HG03342 (cell line): ENCODE results near the gene ACADVL.
A peak's percentile ranks its signal among the peaks of the same experiment; 100 is the strongest.
"Not testable (repeated sequence)": the region's sequence is repeated elsewhere in the genome, so short reads cannot be mapped to it uniquely, and the experiment has no call there.

ENCODE experiments used
- ATAC-seq: cut with Tn5 transposase; IDR thresholded peaks from one replicate; pipeline ENCODE4 v1.9.1; 2021; ENCODE audit warnings: mild to moderate bottlenecking, moderate library complexity; ENCODE audit not compliant: unreplicated experiment

Gene ACADVL

GRCh38 chr17:7219812-7220592 lies at the start of gene ACADVL, which contains the start of gene DLG4:
ACADVL (plus strand) TSS chr17:7219938; CDS start chr17:7219985, 47 bp downstream.
DLG4 (minus strand) TSS chr17:7219836.
- ATAC-seq: peak; percentile 52

- not testable (repeated sequence) for ATAC-seq
These were observed 47.1 kb upstream of the ACADVL start for GRCh38 chr17:7172522-7173191.

- no peak for ATAC-seq
These were observed 45.8 kb upstream of the ACADVL start for GRCh38 chr17:7173687-7174602.

DNA sequence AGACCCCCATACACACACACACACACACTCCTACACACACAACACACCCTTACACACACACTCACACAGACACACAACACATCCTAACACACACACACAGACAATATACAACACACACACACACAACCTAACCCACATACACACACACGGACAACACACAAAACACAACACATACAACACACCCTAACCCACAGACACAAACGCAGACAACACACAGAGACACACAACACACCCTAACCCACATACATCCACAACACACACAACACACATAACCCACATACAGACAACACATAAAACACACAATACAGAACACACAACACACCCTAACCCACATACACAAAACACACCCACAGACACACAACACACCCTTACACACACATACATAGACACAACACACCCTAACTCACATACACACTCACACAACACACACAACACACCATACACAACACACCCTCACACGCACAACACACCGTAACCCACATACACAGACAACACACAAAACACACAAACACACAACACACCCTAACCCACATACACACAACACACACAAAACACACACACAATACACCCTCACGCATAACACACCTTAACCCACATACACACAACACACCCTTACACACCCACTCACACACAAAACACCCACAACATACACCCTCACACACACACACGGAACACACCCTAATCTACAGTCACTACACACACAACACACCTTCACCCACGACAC lies 45.0 kb upstream of the ACADVL start:
- ATAC-seq: no peak

DNA sequence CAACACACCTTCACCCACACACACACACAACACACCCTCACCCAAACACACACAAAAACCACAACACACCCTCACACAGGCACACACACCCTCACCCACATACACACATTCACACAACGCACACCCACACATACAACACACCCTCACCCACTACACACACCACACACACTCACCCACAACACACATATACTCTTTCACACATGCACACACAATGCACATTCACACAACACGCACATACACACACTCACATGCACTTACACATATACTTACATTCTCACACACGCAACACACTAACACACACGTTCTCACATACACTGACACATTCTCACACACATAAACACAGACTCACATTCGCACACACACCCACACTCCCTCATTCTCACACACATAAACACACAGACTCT lies 44.4 kb upstream of the ACADVL start:
- ATAC-seq: no peak

DNA sequence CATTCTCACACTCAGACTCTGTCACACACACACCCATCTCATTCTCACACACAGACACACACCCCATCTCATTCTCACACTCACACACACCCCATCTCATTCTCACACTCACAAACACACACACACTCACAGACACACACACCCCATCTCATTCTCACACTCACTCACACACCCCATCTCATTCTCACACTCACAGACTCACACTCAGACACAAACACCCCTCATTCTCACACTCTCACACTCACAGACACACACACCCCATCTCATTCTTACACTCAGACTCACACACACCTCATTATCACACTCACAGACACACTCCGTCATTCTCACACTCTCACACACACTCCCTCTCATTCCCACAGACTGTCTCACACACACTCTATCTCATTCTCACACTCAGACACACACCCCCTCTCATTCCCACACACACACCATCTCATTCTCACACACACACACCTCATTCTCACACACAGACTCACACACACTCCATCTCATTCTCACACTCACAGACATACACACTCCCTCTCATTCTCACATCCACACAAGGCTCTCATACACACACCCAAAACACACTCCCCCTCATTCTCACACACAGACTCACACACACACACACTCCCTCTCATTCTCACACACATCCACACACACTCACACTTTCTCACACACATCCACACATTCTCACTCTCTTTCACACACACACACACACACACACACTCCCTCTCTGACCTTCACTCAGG lies 43.5 kb upstream of the ACADVL start:
- no peak for ATAC-seq

DNA sequence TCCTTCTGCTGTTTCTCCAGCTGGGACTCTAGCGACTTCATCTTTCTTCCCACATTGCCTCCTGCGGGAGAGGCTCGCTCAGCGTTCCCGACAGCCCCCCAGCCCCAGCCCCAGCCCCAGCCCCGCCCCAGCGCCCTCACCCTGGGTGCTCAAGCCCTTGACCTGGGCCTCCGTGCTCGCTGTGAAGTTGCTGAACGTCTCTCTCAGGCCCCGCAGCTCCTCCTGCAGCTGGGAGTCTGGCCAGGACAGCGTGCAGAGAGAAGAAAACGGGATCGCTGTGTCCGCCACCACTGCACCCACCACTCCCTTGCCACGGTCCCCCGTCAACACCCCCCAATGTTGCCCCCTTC lies 42.9 kb upstream of the ACADVL start:
- no peak for ATAC-seq

DNA sequence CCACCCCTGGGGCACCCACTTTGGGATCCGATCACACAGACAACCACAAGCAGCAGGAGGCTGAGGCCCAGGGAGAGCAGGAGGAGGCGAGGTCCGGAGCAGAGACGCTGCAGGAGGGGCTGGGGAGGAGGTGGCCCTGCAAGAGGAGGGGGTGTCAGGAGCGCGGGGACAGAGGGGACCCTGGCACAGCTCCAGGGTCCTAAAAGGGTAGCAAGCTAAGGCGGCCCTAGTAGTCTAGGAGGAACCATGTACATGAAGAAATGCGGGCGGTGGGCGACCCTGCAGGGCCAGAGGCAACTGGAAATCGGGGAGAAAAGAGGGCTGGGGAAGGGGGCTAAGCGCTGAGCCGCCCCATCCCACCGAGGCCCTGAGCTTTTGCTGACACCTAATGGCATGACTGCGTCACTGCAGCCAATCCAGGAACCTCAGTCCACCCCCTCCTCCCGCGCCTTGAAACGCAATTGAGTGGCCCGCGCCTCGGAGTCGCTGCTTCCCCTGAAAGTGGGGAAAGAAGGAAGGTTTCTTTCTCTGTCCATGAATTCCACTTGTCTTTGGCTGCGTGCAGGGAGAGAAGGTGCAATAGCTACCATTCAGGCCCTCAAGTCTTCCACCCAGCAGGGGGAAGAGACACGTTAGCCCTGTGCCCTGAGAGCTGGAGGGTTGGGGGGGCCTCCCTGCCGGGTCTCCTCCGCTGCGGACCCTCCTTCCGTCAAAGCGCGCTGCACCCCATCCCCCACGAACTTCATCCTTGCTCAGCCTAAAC lies 42.4 kb upstream of the ACADVL start:
- peak; percentile 52 for ATAC-seq

GRCh38 chr17:7177954-7178477 lies 41.7 kb upstream of the ACADVL start:
- ATAC-seq: no peak

- no peak for ATAC-seq
These were observed 40.8 kb upstream of the ACADVL start for GRCh38 chr17:7178973-7179316.

DNA sequence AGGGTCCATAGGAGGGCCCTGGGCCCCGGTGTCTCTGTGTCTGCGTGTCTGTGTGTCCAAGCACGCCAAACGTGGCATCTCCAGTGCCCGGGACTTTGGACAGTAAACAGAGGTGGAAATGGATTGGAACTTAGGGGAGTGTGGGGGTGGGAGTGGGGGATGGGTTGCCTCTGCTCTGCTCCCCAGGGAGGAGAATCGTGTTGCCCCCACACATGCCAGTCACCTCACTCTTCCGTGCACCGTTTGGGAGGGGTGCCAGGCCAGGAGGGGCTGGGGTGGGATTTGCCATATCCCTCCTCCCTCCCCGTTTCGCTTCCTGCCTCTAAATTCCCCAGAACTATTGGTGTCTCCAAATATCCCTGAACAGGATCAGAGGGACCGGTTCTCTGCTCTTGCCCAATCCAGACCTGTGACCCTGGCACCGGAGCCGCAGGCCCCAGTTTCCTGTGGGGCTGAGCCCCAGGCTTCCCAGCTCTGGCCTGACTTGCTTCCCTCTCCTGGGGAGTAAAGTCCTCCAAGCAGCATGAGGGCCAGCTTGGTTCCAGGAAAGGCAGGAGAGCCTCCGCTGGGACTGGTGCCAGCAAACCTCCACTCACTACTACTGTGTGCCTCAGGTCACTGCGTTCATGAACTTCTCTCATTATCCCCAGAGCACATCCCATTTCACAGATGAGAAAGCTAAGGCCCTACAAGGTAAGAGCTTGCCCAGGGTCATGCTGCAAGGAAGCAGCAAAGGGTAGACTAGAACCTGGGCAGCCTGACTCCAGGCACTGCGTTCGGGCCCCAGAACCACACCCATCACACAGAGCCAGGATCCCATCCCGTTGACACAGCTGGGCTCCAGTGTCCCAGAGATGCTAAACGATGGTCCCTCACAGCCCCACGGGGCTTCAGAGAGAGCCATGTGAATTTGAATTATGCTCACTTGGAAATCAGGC lies 40.2 kb upstream of the ACADVL start, which contains the start of gene ASGR1:
Gene ASGR1, minus strand, starts transcription at position 54 of the 938 bp plus-strand sequence. CDS start 807 bp downstream, outside the sequence.
- no peak for ATAC-seq

DNA sequence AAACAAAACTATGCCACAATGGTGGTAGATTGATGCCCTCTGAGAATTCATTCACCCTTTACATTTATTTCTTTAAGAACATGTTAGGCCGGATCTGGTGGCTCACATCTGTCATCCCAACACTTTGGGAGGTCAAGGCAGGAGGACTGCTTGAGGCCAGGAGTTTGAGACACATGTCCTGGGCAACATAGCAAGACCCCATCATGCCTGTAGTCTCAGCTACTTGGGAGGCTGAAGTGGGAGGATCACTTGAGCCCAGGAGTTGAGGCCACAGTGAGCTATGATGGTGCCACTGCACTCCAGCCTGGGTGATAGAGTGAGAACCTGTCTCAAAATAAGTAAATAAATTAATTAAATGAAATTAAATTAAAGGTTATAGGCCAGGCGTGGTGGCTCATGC lies 37.6 kb upstream of the ACADVL start:
- ATAC-seq: not testable (repeated sequence)

- ATAC-seq: no peak
These were observed 36.2 kb upstream of the ACADVL start for GRCh38 chr17:7183433-7184090.

- ATAC-seq: no peak
These were observed 35.6 kb upstream of the ACADVL start for GRCh38 chr17:7184091-7184488.

DNA sequence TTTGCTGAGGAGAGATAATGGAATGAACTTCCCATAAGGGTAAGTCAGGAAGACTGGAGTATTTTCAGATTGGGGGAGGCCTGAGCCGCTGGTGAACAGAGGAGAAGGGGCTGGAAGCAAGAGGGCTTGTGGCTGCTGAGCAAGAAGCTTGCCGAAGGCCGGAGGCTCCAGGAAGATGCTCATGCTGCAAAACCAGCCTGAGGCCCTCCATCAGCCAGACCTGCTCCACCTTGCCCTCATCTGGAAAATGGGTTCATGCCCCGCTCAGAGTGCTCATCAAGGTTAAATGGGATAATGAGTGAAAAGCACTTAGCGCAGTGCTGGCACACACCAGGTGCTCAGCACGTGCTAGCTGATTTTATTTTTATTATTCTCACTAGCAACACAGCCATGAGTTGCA lies 35.1 kb upstream of the ACADVL start:
- ATAC-seq: no peak

DNA sequence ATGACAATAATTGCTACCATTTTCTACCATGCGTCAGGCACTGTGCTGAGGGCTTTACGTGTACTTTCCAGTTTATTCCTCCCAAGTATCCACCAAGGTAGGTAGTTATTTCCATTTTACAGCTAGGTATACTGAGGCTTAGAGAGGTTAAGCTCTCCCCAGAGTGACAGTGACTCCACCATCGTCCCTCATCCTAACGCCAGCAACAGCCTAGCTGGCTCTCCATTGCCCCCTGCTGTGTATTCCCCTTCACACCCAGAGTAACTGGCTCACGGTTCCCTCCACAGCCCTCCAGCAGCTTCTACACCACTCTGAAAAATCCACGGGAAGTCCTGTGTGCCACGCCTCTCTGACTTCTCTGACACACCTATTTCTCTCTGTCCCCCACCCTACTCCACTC lies 33.5 kb upstream of the ACADVL start:
- ATAC-seq: no peak

DNA sequence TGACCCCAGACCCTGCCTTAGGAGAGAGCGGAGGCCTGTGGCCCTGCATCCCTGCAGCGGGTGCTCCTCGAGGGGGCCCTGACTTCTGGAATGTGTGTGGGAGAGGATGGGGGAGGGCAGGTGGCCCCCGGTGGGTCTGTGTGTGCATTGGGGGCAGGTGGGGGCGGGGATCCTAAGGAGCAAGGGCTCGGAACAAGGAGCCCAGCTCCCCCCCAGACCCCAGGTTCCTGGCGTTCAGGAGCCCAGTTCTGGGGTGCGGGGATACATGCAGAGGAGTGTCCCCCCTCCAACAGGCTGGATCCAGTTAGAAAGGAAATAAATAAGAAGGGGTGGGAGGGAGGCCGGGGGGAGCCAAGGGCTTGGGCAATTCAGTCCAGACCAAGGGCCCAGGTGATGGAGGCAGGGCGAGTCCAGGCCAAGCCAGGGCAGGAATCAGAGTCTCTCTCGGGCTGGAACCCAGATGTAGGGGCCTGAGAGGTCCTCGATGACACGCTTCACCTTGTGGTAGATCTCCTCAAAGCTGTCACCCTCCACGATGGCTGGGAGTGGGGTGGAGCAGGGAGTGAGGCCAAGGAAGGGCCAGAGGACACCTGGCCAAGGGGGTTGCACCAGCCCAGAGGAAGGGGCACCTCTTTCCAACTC lies 29.3 kb upstream of the ACADVL start:
- no peak for ATAC-seq
